Osteocyte (in vitro differentiated cells): ENCODE data around the gene NSD1. TPM values are rescaled to one million over a fixed set of nuclear protein-coding genes. Genes with fewer than 3 reads are reported as not detected.

Experiments used
- DNase-seq: peaks from one replicate; pipeline ENCODE4 v3.0.0; 2021; ENCODE audit warnings: mixed read lengths; ENCODE audit not compliant: unreplicated experiment; ENCODE audit errors: extremely low spot score
- H3K27ac Mint-ChIP-seq: one replicate; pipeline ENCODE4 v1.8.0; 2021; ENCODE audit warnings: mild to moderate bottlenecking, mixed read lengths; ENCODE audit not compliant: unreplicated experiment
- H3K27me3 Mint-ChIP-seq: one replicate; pipeline ENCODE4 v1.8.0; 2021; ENCODE audit warnings: mixed read lengths; ENCODE audit not compliant: unreplicated experiment
- H3K36me3 Mint-ChIP-seq: one replicate; pipeline ENCODE4 v1.8.0; 2021; ENCODE audit warnings: mixed read lengths; ENCODE audit not compliant: unreplicated experiment
- H3K4me1 Mint-ChIP-seq: one replicate; pipeline ENCODE4 v1.8.0; 2021; ENCODE audit warnings: mixed read lengths; ENCODE audit not compliant: unreplicated experiment
- H3K4me3 Mint-ChIP-seq: one replicate; pipeline ENCODE4 v1.8.0; 2021; ENCODE audit warnings: mild to moderate bottlenecking, moderate library complexity, mixed read lengths; ENCODE audit not compliant: unreplicated experiment
- H3K9me3 Mint-ChIP-seq: one replicate; pipeline ENCODE4 v1.8.0; 2021; ENCODE audit warnings: mixed read lengths; ENCODE audit not compliant: unreplicated experiment
- CTCF ChIP-seq: fragments of 200-600 bp; sonication (generic); IDR thresholded peaks from 2 replicates; pipeline ENCODE4 v1.5.0; 2021; ENCODE audit warnings: antibody characterized with exemption, mild to moderate bottlenecking, moderate library complexity
- total RNA-seq: library from RNA; stranded (reverse); gene quantifications from 2 replicates; pipeline ENCODE4 v1.2.1, GENCODE V29; 2021

The NSD1 gene
- total RNA-seq, 1 donor from 2014 or later: 74.7 TPM

DNA sequence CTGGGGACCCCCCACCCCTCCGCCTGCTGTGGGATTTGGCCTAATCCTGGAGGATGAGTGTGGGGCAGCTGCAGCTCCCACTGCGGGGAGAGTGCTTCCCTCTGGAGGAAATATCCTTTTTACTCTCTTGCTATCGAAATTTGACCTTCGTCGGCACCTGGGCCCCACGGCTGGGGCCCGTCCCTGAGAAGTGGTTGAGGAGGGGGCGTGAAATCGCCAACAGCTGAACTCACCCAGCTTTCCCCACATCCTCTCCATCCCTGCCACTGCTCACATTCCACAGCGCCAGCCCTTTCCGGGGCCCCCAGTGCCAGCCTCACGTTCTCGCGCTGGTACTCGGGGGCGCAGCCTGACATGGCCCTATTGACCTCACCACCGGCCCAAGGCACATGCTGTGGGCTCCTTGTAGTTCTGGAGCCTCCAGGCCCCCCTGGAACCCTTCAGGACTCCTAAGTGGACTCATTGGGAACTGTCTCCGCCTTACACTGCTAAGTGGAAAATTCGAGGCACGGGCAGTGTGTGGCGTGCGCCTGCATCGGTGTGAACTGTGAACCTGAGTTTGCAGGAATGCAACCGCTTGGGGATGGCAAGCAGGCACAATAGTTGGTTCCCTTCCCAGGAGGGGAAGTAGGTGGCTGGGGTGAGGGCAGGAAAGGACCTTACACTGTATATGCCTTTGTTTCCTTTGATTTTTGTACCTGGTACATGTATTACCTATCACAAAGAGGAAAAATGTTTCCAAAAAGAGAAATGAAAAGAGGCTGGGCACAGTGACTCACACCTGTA is 27.7 kb upstream of the NSD1 start:
- TF ChIP-seq CTCF: no peak
- no peak overlapping the region for H3K4me3 Mint-ChIP-seq
- H3K36me3 Mint-ChIP-seq: no peaks in the 10 kb centered on the region
- H3K27me3 Mint-ChIP-seq: peaks cover 6% of the 10 kb centered on the region
- no peaks in the 10 kb centered on the region for H3K9me3 Mint-ChIP-seq
- H3K27ac Mint-ChIP-seq: no peak overlapping the region
- H3K4me1 Mint-ChIP-seq: peaks cover 4% of the 10 kb centered on the region
- no peak for DNase-seq

GRCh38 chr5:177107159-177107558 is 26.4 kb upstream of the NSD1 start:
- no peaks in the 10 kb centered on the region for H3K9me3 Mint-ChIP-seq
- peaks cover 6% of the 10 kb centered on the region for H3K27me3 Mint-ChIP-seq
- TF ChIP-seq CTCF: no peak
- DNase-seq: no peak
- peaks cover 4% of the 10 kb centered on the region for H3K4me1 Mint-ChIP-seq
- H3K27ac Mint-ChIP-seq: no peak overlapping the region
- H3K36me3 Mint-ChIP-seq: no peaks in the 10 kb centered on the region
- H3K4me3 Mint-ChIP-seq: no peak overlapping the region

DNA sequence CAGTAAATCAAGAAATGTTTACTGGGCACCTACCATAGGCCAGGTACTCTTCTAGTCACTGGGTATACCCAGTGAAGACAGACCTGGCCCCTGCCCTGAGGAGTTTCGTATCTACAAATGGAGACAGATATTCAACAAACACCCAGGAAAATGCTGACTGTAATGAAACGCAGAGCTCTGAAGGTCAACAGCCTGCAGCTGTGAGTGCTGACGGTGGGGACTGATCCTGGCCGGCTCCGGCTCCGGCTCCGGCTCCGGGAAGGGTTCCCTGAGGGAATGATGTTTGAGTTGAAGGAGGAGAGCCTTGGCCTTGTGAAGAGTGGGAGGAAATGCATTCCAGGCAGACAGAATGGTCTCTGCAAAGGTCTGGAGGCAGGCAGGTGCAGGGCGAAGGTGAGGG is 23.8 kb upstream of the NSD1 start:
- no peak overlapping the region for H3K27ac Mint-ChIP-seq
- H3K4me3 Mint-ChIP-seq: no peak overlapping the region
- DNase-seq: no peak

GRCh38 chr5:177111720-177112394 is 21.7 kb upstream of the NSD1 start:
- no peak for DNase-seq
- peaks cover 4% of the 10 kb centered on the region for H3K4me1 Mint-ChIP-seq
- peak; percentile 93 for TF ChIP-seq CTCF
- no peaks in the 10 kb centered on the region for H3K9me3 Mint-ChIP-seq
- no peak overlapping the region for H3K4me3 Mint-ChIP-seq
- H3K36me3 Mint-ChIP-seq: no peaks in the 10 kb centered on the region
- no peak overlapping the region for H3K27ac Mint-ChIP-seq
- peaks cover 2% of the 10 kb centered on the region for H3K27me3 Mint-ChIP-seq

More for the DNA sequence above, 23.8 kb upstream of the NSD1 start:
- no peak for TF ChIP-seq CTCF
- H3K9me3 Mint-ChIP-seq: no peaks in the 10 kb centered on the region
- H3K27me3 Mint-ChIP-seq: peaks cover 2% of the 10 kb centered on the region
- no peaks in the 10 kb centered on the region for H3K36me3 Mint-ChIP-seq
- H3K4me1 Mint-ChIP-seq: peaks cover 4% of the 10 kb centered on the region

- H3K4me3 Mint-ChIP-seq: no peak overlapping the region
- no peaks in the 10 kb centered on the region for H3K9me3 Mint-ChIP-seq
- no peaks in the 10 kb centered on the region for H3K36me3 Mint-ChIP-seq
- no peak for TF ChIP-seq CTCF
- H3K27ac Mint-ChIP-seq: no peak overlapping the region
- no peak for DNase-seq
- H3K27me3 Mint-ChIP-seq: no peaks in the 10 kb centered on the region
- H3K4me1 Mint-ChIP-seq: peaks cover 4% of the 10 kb centered on the region
These were observed 20.9 kb upstream of the NSD1 start for GRCh38 chr5:177112589-177113220.
